AG09319 (cell line): Measurements from ENCODE around the gene POFUT1.

Experiments used
- DNase-seq: peaks from one replicate; pipeline ENCODE4 v3.0.0-alpha.2; 2010; ENCODE audit warnings: low read depth; ENCODE audit errors: extremely low read depth
- TF ChIP-seq, protein P1 (sequence below): IDR thresholded peaks from 2 replicates; pipeline ENCODE4 v1.5.1; 2011; ENCODE audit warnings: low read depth, mild to moderate bottlenecking, inconsistent platforms, low read length, moderate library complexity

Gene POFUT1

DNA sequence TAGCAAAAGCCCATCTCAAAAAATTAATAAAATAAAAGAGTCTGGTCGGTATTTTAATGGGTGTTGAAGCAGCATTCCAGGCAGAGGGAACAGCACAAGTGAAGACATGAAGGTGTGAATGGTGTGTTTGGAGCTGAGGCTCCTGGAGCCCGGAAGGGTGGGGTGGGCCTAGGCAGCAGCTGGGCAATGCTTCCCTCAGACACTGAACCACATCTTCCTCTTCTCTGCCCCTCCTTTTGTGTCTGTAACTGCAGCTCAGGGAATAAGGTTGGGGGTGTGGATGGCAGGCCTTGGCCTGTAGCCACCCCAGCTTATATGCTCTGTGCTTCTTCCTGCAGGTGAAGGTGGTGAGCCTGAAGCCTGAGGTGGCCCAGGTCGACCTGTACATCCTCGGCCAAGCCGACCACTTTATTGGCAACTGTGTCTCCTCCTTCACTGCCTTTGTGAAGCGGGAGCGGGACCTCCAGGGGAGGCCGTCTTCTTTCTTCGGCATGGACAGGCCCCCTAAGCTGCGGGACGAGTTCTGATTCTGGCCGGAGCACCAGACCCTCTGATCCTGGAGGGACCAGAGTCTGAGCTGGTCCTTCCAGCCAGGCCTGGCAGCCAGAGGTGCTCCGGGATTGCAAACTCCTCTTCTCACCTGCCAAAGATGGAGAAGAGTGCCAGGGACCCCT lies 26.6 kb downstream of the POFUT1 start:
- no peak for DNase-seq
- TF ChIP-seq, protein P1, sequence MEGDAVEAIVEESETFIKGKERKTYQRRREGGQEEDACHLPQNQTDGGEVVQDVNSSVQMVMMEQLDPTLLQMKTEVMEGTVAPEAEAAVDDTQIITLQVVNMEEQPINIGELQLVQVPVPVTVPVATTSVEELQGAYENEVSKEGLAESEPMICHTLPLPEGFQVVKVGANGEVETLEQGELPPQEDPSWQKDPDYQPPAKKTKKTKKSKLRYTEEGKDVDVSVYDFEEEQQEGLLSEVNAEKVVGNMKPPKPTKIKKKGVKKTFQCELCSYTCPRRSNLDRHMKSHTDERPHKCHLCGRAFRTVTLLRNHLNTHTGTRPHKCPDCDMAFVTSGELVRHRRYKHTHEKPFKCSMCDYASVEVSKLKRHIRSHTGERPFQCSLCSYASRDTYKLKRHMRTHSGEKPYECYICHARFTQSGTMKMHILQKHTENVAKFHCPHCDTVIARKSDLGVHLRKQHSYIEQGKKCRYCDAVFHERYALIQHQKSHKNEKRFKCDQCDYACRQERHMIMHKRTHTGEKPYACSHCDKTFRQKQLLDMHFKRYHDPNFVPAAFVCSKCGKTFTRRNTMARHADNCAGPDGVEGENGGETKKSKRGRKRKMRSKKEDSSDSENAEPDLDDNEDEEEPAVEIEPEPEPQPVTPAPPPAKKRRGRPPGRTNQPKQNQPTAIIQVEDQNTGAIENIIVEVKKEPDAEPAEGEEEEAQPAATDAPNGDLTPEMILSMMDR, result no peak

DNA sequence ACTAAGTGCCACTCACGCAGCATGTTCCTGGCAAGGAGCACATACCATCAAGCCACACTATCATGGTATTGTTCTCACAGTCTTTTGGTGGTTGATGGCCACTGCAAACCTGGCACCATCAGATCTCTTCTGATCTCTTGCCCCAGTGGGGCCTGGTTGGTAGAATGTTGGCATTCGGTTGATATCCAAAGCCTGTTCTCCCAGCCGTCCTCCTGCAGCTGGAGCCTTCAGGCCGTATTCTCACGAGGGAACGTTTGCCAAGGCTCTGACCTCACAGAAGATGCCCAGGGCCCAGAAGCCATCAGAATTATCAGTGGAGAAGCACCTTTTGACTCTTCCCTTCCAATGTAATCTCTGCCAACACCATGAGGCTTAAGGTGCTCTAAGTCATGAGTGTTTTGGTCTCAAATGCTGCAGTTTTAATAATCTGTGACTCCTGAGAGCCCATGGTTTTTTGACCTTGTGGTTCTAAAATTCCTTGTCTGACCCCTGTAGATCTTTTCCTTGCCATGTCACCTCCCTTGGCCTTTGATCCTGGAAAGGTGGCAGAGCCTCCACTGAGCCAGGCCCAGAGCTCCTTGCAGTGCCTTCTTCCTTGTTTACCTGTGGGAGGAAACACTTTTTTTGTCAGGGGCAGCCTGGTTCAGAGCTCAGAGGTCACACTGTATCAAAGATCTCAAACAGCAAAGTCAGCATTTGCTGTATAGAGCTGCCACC lies 27.8 kb downstream of the POFUT1 start:
- TF ChIP-seq, protein P1, result no peak
- DNase-seq, result no peak

GRCh38 chr20:32236048-32236533 lies 28.4 kb downstream of the POFUT1 start:
- no peak for DNase-seq
- TF ChIP-seq, protein P1, result no peak

DNA sequence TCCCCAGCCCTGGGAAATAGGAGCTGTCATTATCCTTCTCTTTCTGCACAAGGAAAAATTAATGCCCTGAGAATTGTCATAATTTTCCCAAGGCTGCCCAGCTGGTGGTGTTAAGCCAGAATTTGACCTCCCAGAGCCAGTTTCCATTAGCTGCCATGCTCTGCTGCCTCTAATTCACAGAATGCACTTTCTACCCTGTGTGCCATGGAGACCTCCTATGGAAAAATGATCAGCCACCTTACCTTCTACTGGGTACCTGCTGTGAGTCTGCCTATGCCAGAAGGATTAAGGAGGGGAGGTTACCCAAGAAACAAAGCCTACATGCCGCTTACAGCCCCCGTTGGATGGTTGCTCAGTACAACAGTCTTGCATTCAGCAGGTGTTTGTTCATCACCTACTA lies 29.1 kb downstream of the POFUT1 start:
- TF ChIP-seq, protein P1, result no peak
- DNase-seq, result no peak

- TF ChIP-seq, protein P1, result no peak
- DNase-seq, result no peak
Measured at GRCh38 chr20:32237419-32237818, 29.7 kb downstream of the POFUT1 start.

GRCh38 chr20:32238483-32239425 lies 31.1 kb downstream of the POFUT1 start:
- no peak for DNase-seq
- TF ChIP-seq, protein P1, result no peak
